OCI-LY3 (cell line): ENCODE data around the gene NUP210.

Source experiments
- CTCF ChIP-seq: fragments of 200-600, 300-600 bp; sonication (generic); IDR thresholded peaks from 2 replicates; pipeline ENCODE4 v1.5.1; 2014; ENCODE audit warnings: antibody characterized with exemption, low read length, low read depth
- EZH2phosphoT487 ChIP-seq: fragments of 200-600 bp; shearing (Covaris generic); IDR thresholded peaks from 2 replicates; pipeline ENCODE4 v1.6.1; 2018; ENCODE audit warnings: antibody characterized with exemption, mixed run types, low read depth

- TF ChIP-seq CTCF, result no peak
- no peak for TF ChIP-seq EZH2phosphoT487
Observed at GRCh38 chr3:13313813-13314212, 106.3 kb downstream of the NUP210 start.
